Sigmoid colon (tissue), 7 donors: Measurements from ENCODE around the gene AK1. TPM values are rescaled to one million over a fixed set of nuclear protein-coding genes. Genes with fewer than 3 reads are reported as not detected.

ENCODE experiments used
- DNase-seq: peaks from one replicate; pipeline ENCODE4 v3.0.0-alpha.2; 2019
- H3K27ac ChIP-seq, 4 donors: fragments of 200-600 bp; sonication (generic); one replicate each; pipeline ENCODE4 v1.5.1; 2016 to 2019; ENCODE audit warnings: mild to moderate bottlenecking in 1 of 4
- H3K27me3 ChIP-seq, 3 donors: fragments of 200-600 bp; sonication (generic); one replicate each; pipeline ENCODE4 v1.5.1; 2019; ENCODE audit warnings: mild to moderate bottlenecking in 1 of 3
- H3K36me3 ChIP-seq, 4 donors: fragments of 200-600 bp; sonication (generic); one replicate each; pipeline ENCODE4 v1.5.1; 2016 to 2019
- H3K4me1 ChIP-seq, 4 donors: fragments of 200-600 bp; sonication (generic); one replicate each; pipeline ENCODE4 v1.5.1; 2017 to 2019
- H3K4me3 ChIP-seq, 4 donors: fragments of 200-600 bp; sonication (generic); one replicate each; pipeline ENCODE4 v1.5.1; 2017 to 2019; ENCODE audit warnings: mild to moderate bottlenecking in 2 of 4, moderate library complexity in 1 of 4
- H3K9me3 ChIP-seq, 4 donors: fragments of 200-600 bp in 3 of 4; sonication (generic) in 3 of 4; one replicate each; pipeline versions ENCODE4 v1.5.1 to v1.6.1; 2013 to 2019
- EP300 ChIP-seq, 4 donors: sonication (generic); formaldehyde crosslinking; IDR thresholded peaks; one replicate each; pipeline ENCODE4 v1.6.1; 2017; ENCODE audit warnings: antibody characterized with exemption in 4 of 4
- POLR2A ChIP-seq, 2 donors: fragments of 450-650 bp; IDR thresholded peaks; one replicate each; pipeline ENCODE4 v1.6.1; 2016; ENCODE audit warnings: antibody characterized with exemption in 2 of 2, mild to moderate bottlenecking in 2 of 2, moderate library complexity in 2 of 2
- POLR2AphosphoS5 ChIP-seq, 4 donors: sonication (generic); formaldehyde crosslinking; IDR thresholded peaks; one replicate each; pipeline ENCODE4 v1.6.1; 2017; ENCODE audit warnings: antibody characterized with exemption in 4 of 4
- WGBS, 2 donors: extraction: QIAGEN DNeasy Blood & Tissue Kit; methylation state at CpG; one replicate each; pipeline ENCODE4 v1.1.7; 2013; 5-methylcytosine and 5-hydroxymethylcytosine counted together
- intact Hi-C: fragments of 100-400 bp; cut with DNase I; formaldehyde crosslinking; loops from one replicate; pipeline ENCODE4 v1.15.1; 2023
- polyA plus RNA-seq, 3 donors: library from polyadenylated mRNA; stranded (reverse); fragments of 200-250 nt; gene quantifications; one replicate each; pipeline ENCODE4 v1.2.3, GENCODE V29; 2013
- total RNA-seq, 4 donors: library from RNA; depleted of rRNA; stranded (reverse); fragments of >200 nt; gene quantifications; one replicate each; pipeline ENCODE4 v1.1.0, GENCODE V29; 2016
- TF ChIP-seq, protein P1 (sequence below), 4 experiments: fragments of 450-650 bp in 3 of 4; fragments of 200-600 bp in 1 of 4; IDR thresholded peaks; one replicate each; pipeline ENCODE4 v1.5.1; 2016 to 2019; ENCODE audit warnings: antibody characterized with exemption in 4 of 4, mild to moderate bottlenecking in 3 of 4, moderate library complexity in 2 of 4
- donor health status: healthy with polysubstance abuse.
- donor health status: Bipolar disorder and iron deficiency.
- donor health status: healthy.

AK1 gene
- total and polyA plus RNA-seq, 7 donors: 28.8 to 254 (median 73.2) TPM

DNA sequence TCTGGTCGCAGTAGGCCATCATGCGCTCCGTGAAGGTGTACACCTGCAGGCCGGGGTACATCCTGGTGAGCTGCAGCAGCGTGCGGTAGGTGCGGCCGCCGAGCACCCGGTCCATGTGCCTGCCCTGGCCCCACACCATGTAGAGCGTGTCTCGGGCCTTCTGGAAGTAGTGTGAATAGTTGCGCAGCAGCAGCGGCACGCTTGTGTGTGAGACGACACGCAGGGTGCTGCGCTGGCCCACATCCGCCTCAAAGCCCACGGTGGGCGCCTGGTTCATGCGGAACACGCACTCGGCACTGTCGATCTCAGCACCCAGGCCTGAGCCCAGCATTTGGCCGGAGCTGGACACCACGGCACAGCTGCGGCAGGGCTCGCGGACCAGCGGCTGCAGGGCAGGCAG lies 34.8 kb upstream of the AK1 start:
- H3K4me1 ChIP-seq: peaks cover 0 to 22% (median 18%) of the 10 kb centered on the region in 4 donors
- intact Hi-C loops: no loop called here
- H3K27ac ChIP-seq: no peak overlapping the region
- no peaks in the 10 kb centered on the region for H3K9me3 ChIP-seq
- no peak overlapping the region for H3K4me3 ChIP-seq
- DNase-seq: no peak
- H3K27me3 ChIP-seq: no peaks in the 10 kb centered on the region
- 65 to 93% methylated on average over 31 of the region's 31 CpGs for WGBS, 2 donors
- TF ChIP-seq, protein P1, sequence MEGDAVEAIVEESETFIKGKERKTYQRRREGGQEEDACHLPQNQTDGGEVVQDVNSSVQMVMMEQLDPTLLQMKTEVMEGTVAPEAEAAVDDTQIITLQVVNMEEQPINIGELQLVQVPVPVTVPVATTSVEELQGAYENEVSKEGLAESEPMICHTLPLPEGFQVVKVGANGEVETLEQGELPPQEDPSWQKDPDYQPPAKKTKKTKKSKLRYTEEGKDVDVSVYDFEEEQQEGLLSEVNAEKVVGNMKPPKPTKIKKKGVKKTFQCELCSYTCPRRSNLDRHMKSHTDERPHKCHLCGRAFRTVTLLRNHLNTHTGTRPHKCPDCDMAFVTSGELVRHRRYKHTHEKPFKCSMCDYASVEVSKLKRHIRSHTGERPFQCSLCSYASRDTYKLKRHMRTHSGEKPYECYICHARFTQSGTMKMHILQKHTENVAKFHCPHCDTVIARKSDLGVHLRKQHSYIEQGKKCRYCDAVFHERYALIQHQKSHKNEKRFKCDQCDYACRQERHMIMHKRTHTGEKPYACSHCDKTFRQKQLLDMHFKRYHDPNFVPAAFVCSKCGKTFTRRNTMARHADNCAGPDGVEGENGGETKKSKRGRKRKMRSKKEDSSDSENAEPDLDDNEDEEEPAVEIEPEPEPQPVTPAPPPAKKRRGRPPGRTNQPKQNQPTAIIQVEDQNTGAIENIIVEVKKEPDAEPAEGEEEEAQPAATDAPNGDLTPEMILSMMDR (IDR thresholded peaks at IDR 0.05): no peak
- no peak for TF ChIP-seq POLR2AphosphoS5 (IDR thresholded peaks at IDR 0.05)
- TF ChIP-seq EP300 (IDR thresholded peaks at IDR 0.05): no peak
- no peak for TF ChIP-seq POLR2A (IDR thresholded peaks at IDR 0.05)
- peaks cover 0 to 44% (median 20%) of the 10 kb centered on the region in 4 donors for H3K36me3 ChIP-seq

DNA sequence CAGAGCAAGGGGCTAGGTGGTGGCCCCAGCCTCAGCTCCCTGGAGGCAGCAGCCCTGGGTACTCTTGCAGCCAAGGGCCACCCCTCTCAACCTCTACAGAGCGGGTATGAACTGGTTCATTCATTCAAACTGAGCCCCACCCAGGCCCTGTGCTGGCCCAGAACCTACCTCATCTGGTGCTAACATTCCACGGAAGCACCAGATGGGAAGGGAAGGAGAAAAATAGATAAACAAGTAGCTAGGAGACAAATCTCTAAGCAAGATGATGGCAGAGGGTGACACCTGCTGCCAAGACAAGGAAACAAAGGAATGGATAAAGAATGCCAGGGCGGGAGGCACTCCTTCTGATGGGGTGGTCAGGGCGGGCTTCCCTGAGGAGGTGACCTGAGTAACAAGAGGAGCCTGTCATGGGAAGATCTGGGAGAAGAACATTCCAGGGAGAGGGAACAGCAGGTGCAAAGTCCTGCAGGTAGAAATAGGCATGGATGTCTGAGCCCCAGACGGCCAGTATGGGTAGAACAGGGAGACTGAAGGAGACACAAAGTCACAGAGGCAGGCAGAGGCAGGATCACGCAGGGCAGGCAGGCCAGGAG lies 33.2 kb upstream of the AK1 start:
- intact Hi-C loops: no loop called here
- no peaks in the 10 kb centered on the region for H3K9me3 ChIP-seq
- H3K27ac ChIP-seq: no peak overlapping the region
- peaks cover 0 to 44% (median 20%) of the 10 kb centered on the region in 4 donors for H3K36me3 ChIP-seq
- WGBS, 2 donors: 19 to 67% methylated on average over 6 of the region's 6 CpGs
- peaks cover 0 to 10% (median 7%) of the 10 kb centered on the region in 4 donors for H3K4me1 ChIP-seq
- TF ChIP-seq POLR2A (IDR thresholded peaks at IDR 0.05): no peak
- no peak for TF ChIP-seq POLR2AphosphoS5 (IDR thresholded peaks at IDR 0.05)
- TF ChIP-seq, protein P1 (IDR thresholded peaks at IDR 0.05): no peak
- no peak for TF ChIP-seq EP300 (IDR thresholded peaks at IDR 0.05)
- H3K4me3 ChIP-seq: no peak overlapping the region
- DNase-seq: no peak
- H3K27me3 ChIP-seq: no peaks in the 10 kb centered on the region

DNA sequence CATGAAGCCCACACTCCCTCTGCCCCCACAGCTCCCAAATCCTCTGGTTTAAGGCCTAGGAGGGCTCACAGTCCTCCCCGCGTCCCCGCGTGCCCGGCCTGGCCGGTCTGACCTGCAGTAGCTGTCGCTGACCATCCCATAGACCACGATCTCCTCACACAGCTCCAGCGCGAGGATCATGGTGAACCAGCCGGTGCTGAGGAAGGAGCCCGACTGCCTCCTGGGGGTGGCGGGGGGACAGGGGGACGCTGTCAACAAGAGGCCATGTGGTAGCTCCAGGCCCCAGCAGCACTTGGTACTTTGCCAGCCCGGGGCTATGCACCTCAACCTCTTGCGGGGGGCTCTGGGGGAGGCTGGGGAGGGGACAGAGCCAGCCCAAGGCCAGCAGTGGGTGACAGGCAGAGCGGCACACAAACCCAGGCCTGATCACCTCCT lies 32.4 kb upstream of the AK1 start:
- H3K36me3 ChIP-seq: peaks cover 0 to 44% (median 20%) of the 10 kb centered on the region in 4 donors
- H3K9me3 ChIP-seq: no peaks in the 10 kb centered on the region
- no peak overlapping the region for H3K27ac ChIP-seq
- H3K4me3 ChIP-seq: no peak overlapping the region
- 89 to 93% methylated on average over 17 of the region's 17 CpGs for WGBS, 2 donors
- H3K4me1 ChIP-seq: peaks cover 0 to 4% (median 1%) of the 10 kb centered on the region in 4 donors
- H3K27me3 ChIP-seq: no peaks in the 10 kb centered on the region
- no peak for DNase-seq
- TF ChIP-seq EP300 (IDR thresholded peaks at IDR 0.05): no peak
- TF ChIP-seq POLR2A (IDR thresholded peaks at IDR 0.05): no peak
- TF ChIP-seq, protein P1 (IDR thresholded peaks at IDR 0.05): no peak
- TF ChIP-seq POLR2AphosphoS5 (IDR thresholded peaks at IDR 0.05): no peak
- intact Hi-C loops: no loop called here

DNA sequence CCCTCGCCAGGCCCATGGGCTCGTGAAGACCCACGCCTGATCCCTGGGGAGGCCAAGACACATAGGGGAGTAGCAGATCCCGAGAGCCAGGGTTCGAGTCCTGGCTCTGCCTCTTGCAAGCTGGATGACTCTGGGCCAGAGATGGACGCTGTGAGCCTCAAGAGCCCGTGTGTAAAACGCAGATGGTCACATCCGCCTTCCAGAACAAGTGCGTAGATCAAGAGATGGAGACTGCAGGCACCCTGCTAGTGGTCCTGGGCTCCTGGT lies 31.1 kb upstream of the AK1 start:
- Histone ChIP-seq H3K4me3 (no peak overlapping the region), H3K4me1 (peaks cover 0 to 15% (median 12%) of the 10 kb centered on the region in 4 donors), H3K27ac (no peak overlapping the region), H3K27me3 (no peaks in the 10 kb centered on the region), H3K36me3 (peaks cover 0 to 44% (median 20%) of the 10 kb centered on the region in 4 donors), H3K9me3 (no peaks in the 10 kb centered on the region)
- WGBS, 2 donors: 95 to 97% methylated on average over 10 of the region's 10 CpGs
- TF ChIP-seq, protein P1 (IDR thresholded peaks at IDR 0.05): no peak
- TF ChIP-seq EP300 (IDR thresholded peaks at IDR 0.05) (no peak), POLR2A (IDR thresholded peaks at IDR 0.05) (no peak), POLR2AphosphoS5 (IDR thresholded peaks at IDR 0.05) (no peak)
- intact Hi-C loops: no loop called here
- DNase-seq: no peak
